ENCODE results near the gene RPL35A. TPM values are rescaled to one million over a fixed set of nuclear protein-coding genes. Genes with fewer than 3 reads are reported as not detected.

RPL35A gene
- total RNA-seq = 841 TPM

GRCh38 chr3:197949778-197950676, at the start of gene RPL35A:
Gene RPL35A (plus strand): TSS chr3:197950190. CDS start chr3:197950968, 778 bp downstream.

DNA sequence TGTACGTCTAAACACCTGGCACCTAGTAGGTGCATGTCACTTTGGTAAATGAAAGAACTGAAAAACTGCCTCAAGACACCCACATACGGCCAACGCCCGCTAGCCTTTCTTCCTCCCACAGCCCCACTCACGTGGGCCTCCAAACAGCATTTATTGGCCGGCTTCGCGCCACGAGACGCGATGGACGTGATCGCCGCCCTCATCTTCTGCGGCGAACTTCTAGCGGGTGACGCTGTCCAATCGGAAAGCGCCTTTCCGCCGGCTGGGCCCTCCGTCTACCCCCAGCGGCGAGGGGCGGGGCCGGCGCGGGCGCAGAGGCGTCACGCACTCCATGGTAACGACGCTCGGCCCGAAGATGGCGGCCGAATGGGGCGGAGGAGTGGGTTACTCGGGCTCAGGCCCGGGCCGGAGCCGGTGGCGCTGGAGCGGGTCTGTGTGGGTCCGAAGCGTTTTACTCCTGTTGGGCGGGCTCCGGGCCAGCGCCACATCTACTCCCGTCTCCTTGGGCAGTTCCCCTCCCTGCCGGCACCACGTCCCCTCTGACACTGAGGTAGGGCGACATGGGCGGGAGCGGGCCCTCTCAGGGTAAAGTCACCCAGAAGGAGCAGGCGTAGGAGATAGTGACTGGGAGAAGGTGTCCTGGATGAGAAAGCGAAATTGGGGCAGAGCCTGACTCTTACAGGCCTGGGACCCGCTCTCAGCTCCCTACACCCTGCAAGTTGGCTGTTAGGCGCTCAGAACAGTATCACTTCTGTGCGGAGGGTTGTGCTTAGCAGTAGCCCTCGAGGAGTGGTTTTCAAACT, 10.1 kb downstream of the RPL35A start, which contains the start of gene LMLN:
Gene LMLN, plus strand, starts transcription at position 327 of the 803 bp plus-strand sequence. Its CDS starts 29 bp downstream, at position 356.

Small RNAs within 50 kb of the gene (small RNA-seq; reads per million reads assigned to genes)
- gene RNU6-621P = not detected

Other genes starting within 250 kb of the RPL35A start
- 40.4 TPM for gene RUBCN, start 213.3 kb upstream of the RPL35A start, total RNA-seq
- 58.8 TPM for gene FYTTD1, start 200.3 kb upstream of the RPL35A start, total RNA-seq
- gene LRCH3, start 158.9 kb upstream of the RPL35A start, total RNA-seq = 75.0 TPM
- gene LMLN, start 10.0 kb downstream of the RPL35A start, total RNA-seq = 15.0 TPM

All from diencephalon (tissue), 1 donor.